Activated T-helper 2 cell treated with anti-CD3 and anti-CD28 coated beads, Interferon-gamma antibody, Interleukin-2, Interleukin-4, amounts not matched to agents 10 μg/mL and 5 μg/mL and 100 μg/mL, durations not matched to agents 14 hours and 24 hours and 36 hours (primary cell): ENCODE measurements around the gene TMEM259. TPM values are rescaled to one million over a fixed set of nuclear protein-coding genes. Genes with fewer than 3 reads are reported as not detected.

ENCODE experiments used
- DNase-seq: peaks from one replicate; pipeline ENCODE4 v3.0.0; 2021; ENCODE audit warnings: low spot score
- H3K27ac Mint-ChIP-seq: one replicate; pipeline ENCODE4 v1.8.0; 2021; ENCODE audit warnings: mixed read lengths
- H3K27me3 Mint-ChIP-seq: one replicate; pipeline ENCODE4 v1.8.0; 2021; ENCODE audit warnings: low read depth, mixed read lengths
- H3K36me3 Mint-ChIP-seq: one replicate; pipeline ENCODE4 v1.8.0; 2021; ENCODE audit warnings: low read depth, mixed read lengths
- H3K4me1 Mint-ChIP-seq: one replicate; pipeline ENCODE4 v1.8.0; 2021; ENCODE audit warnings: low read depth, mixed read lengths
- H3K4me3 Mint-ChIP-seq: one replicate; pipeline ENCODE4 v1.8.0; 2021; ENCODE audit warnings: low read depth, mild to moderate bottlenecking, moderate library complexity, mixed read lengths
- H3K9me3 Mint-ChIP-seq: one replicate; pipeline ENCODE4 v1.8.0; 2021; ENCODE audit warnings: mixed read lengths
- intact Hi-C: fragments of 100-400 bp; cut with micrococcal nuclease; formaldehyde crosslinking; loops from one replicate; pipeline ENCODE4 v1.15.1; 2023
- total RNA-seq: library from RNA; stranded (reverse); gene quantifications from 2 replicates; pipeline ENCODE4 v1.2.3, GENCODE V29; 2022

TMEM259 gene
- total RNA-seq, 1 donor from 2014 or later: 138 TPM

- Mint-ChIP-seq H3K4me1 (peaks cover 11% of the 10 kb centered on the region), H3K36me3 (peaks cover 20% of the 10 kb centered on the region), H3K4me3 (peak overlapping the region; percentile 95), H3K9me3 (no peaks in the 10 kb centered on the region), H3K27me3 (no peaks in the 10 kb centered on the region), H3K27ac (no peak overlapping the region)
- DNase-seq: no peak
- intact Hi-C loops: no loop called here
These were observed 34.8 kb downstream of the TMEM259 start for GRCh38 chr19:986083-986482.

GRCh38 chr19:984165-984967 is 36.6 kb downstream of the TMEM259 start, which contains the start of gene WDR18:
WDR18 (plus strand) TSS chr19:984345; CDS start chr19:984354, 9 bp downstream.
- H3K27me3 Mint-ChIP-seq: no peaks in the 10 kb centered on the region
- peak; percentile 86 for DNase-seq

GRCh38 chr19:982567-983170 is 38.3 kb downstream of the TMEM259 start:
- Mint-ChIP-seq H3K27ac (no peak overlapping the region), H3K27me3 (no peaks in the 10 kb centered on the region), H3K9me3 (no peaks in the 10 kb centered on the region), H3K4me3 (peak overlapping the region; percentile 13), H3K4me1 (peaks cover 11% of the 10 kb centered on the region), H3K36me3 (peaks cover 8% of the 10 kb centered on the region)
- DNase-seq: peak; percentile 74
- intact Hi-C loops: loop anchor here (1.0 to 5.0 kb wide), 2 partner anchors 61 to 120 kb away; no protein-coding TSS in a partner anchor

More at GRCh38 chr19:984165-984967, 36.6 kb downstream of the TMEM259 start, which contains the start of gene WDR18:
- Mint-ChIP-seq H3K4me1 (peaks cover 11% of the 10 kb centered on the region), H3K27ac (peak within 1 kb of the TSS; percentile 94), H3K9me3 (no peaks in the 10 kb centered on the region), H3K4me3 (peak within 1 kb of the TSS; percentile 95), H3K36me3 (peaks cover 17% of the 10 kb centered on the region)
- intact Hi-C loops: loop anchor here (1.0 to 5.0 kb wide), 3 partner anchors 37 to 122 kb away; partner anchors contain the start of genes RNU6-2 and TMEM259

GRCh38 chr19:980133-980998 is 40.6 kb downstream of the TMEM259 start:
- intact Hi-C loops: loop anchor here (5.0 kb wide), 1 partner anchor 118 kb away; no protein-coding TSS in a partner anchor
- H3K4me1 Mint-ChIP-seq: peaks cover 8% of the 10 kb centered on the region
- no peak overlapping the region for H3K27ac Mint-ChIP-seq
- no peak overlapping the region for H3K4me3 Mint-ChIP-seq
- no peak for DNase-seq
- H3K36me3 Mint-ChIP-seq: no peaks in the 10 kb centered on the region
- H3K9me3 Mint-ChIP-seq: no peaks in the 10 kb centered on the region
- no peaks in the 10 kb centered on the region for H3K27me3 Mint-ChIP-seq

GRCh38 chr19:979318-979741 is 41.6 kb downstream of the TMEM259 start:
- no peaks in the 10 kb centered on the region for H3K27me3 Mint-ChIP-seq
- intact Hi-C loops: no loop called here
- no peaks in the 10 kb centered on the region for H3K36me3 Mint-ChIP-seq
- H3K9me3 Mint-ChIP-seq: no peaks in the 10 kb centered on the region
- no peak for DNase-seq
- no peak overlapping the region for H3K27ac Mint-ChIP-seq
- H3K4me3 Mint-ChIP-seq: no peak overlapping the region
- H3K4me1 Mint-ChIP-seq: peaks cover 3% of the 10 kb centered on the region

- Mint-ChIP-seq H3K9me3 (no peaks in the 10 kb centered on the region), H3K27ac (no peak overlapping the region), H3K4me1 (no peaks in the 10 kb centered on the region), H3K36me3 (peaks cover 5% of the 10 kb centered on the region), H3K4me3 (no peak overlapping the region), H3K27me3 (no peaks in the 10 kb centered on the region)
- intact Hi-C loops: no loop called here
- DNase-seq: no peak
These were observed 43.9 kb downstream of the TMEM259 start for GRCh38 chr19:977058-977464.

GRCh38 chr19:976476-976875 is 44.4 kb downstream of the TMEM259 start:
- H3K4me3 Mint-ChIP-seq: no peak overlapping the region
- intact Hi-C loops: no loop called here
- no peaks in the 10 kb centered on the region for H3K9me3 Mint-ChIP-seq
- DNase-seq: no peak
- H3K27ac Mint-ChIP-seq: no peak overlapping the region
- no peaks in the 10 kb centered on the region for H3K27me3 Mint-ChIP-seq
- peaks cover 9% of the 10 kb centered on the region for H3K36me3 Mint-ChIP-seq
- H3K4me1 Mint-ChIP-seq: no peaks in the 10 kb centered on the region

GRCh38 chr19:974564-975257 is 46.2 kb downstream of the TMEM259 start:
- intact Hi-C loops: no loop called here
- peaks cover 25% of the 10 kb centered on the region for H3K36me3 Mint-ChIP-seq
- H3K9me3 Mint-ChIP-seq: peaks cover 5% of the 10 kb centered on the region
- no peak overlapping the region for H3K27ac Mint-ChIP-seq
- no peak overlapping the region for H3K4me3 Mint-ChIP-seq
- DNase-seq: no peak
- no peaks in the 10 kb centered on the region for H3K27me3 Mint-ChIP-seq
- H3K4me1 Mint-ChIP-seq: no peaks in the 10 kb centered on the region

- Mint-ChIP-seq H3K9me3 (peaks cover 5% of the 10 kb centered on the region), H3K4me1 (no peaks in the 10 kb centered on the region), H3K27me3 (no peaks in the 10 kb centered on the region), H3K36me3 (peaks cover 29% of the 10 kb centered on the region), H3K4me3 (no peak overlapping the region), H3K27ac (no peak overlapping the region)
- intact Hi-C loops: no loop called here
- DNase-seq: no peak
These were observed 47.0 kb downstream of the TMEM259 start for GRCh38 chr19:973726-974563.

- DNase-seq: no peak
- intact Hi-C loops: no loop called here
- Mint-ChIP-seq H3K9me3 (peaks cover 5% of the 10 kb centered on the region), H3K36me3 (peaks cover 40% of the 10 kb centered on the region), H3K4me1 (no peaks in the 10 kb centered on the region), H3K27ac (no peak overlapping the region), H3K4me3 (no peak overlapping the region), H3K27me3 (no peaks in the 10 kb centered on the region)
These were observed 48.6 kb downstream of the TMEM259 start for GRCh38 chr19:972281-972680.

GRCh38 chr19:971795-972194 is 49.1 kb downstream of the TMEM259 start:
- H3K27ac Mint-ChIP-seq: no peak overlapping the region
- H3K4me3 Mint-ChIP-seq: no peak overlapping the region
- no peak for DNase-seq
- peaks cover 5% of the 10 kb centered on the region for H3K9me3 Mint-ChIP-seq
- intact Hi-C loops: no loop called here
- no peaks in the 10 kb centered on the region for H3K27me3 Mint-ChIP-seq
- H3K4me1 Mint-ChIP-seq: no peaks in the 10 kb centered on the region
- H3K36me3 Mint-ChIP-seq: peaks cover 44% of the 10 kb centered on the region
